MM.1S (cell line): ENCODE results near the gene DYNC2H1.

Experiments
- CTCF ChIP-seq: fragments of 300-600 bp; sonication (generic); IDR thresholded peaks from 2 replicates; pipeline ENCODE4 v1.5.1; 2016; ENCODE audit warnings: antibody characterized with exemption, low read length, mixed read lengths
- EZH2 ChIP-seq: fragments of 300-600 bp; sonication (generic); optimal IDR thresholded peaks from 2 replicates; pipeline ENCODE3; 2017; ENCODE audit warnings: low read depth, mild to moderate bottlenecking, antibody characterized with exemption, low read length, mixed read lengths

GRCh38 chr11:103108933-103109817 is at the start of gene DYNC2H1:
- TF ChIP-seq CTCF: peak; percentile 57
- TF ChIP-seq EZH2: no peak
